Hematopoietic multipotent progenitor cell treated with erythropoietin and hydrocortisone succinate and interleukin-3 and kit ligand, for 15 days (in vitro differentiated cells): ENCODE results near the gene NCOA3.
A peak's percentile ranks its signal among the peaks of the same experiment; 100 is the strongest.

Experiments used
- DNase-seq: peaks from one replicate; pipeline ENCODE4 v3.0.0-alpha.2; 2015; ENCODE audit warnings: low spot score

NCOA3 gene

GRCh38 chr20:47667086-47667485, 165.4 kb downstream of the NCOA3 start:
- DNase-seq = no peak

- no peak for DNase-seq
Measured at GRCh38 chr20:47667531-47668312, 166.0 kb downstream of the NCOA3 start.

- no peak for DNase-seq
Measured at GRCh38 chr20:47668313-47669151, 166.8 kb downstream of the NCOA3 start.

GRCh38 chr20:47669152-47669425, 167.4 kb downstream of the NCOA3 start:
- no peak for DNase-seq

GRCh38 chr20:47669489-47669888, 167.8 kb downstream of the NCOA3 start:
- no peak for DNase-seq

GRCh38 chr20:47669927-47670890, 168.5 kb downstream of the NCOA3 start:
- DNase-seq = no peak

GRCh38 chr20:47670913-47671312, 169.2 kb downstream of the NCOA3 start:
- DNase-seq = no peak

GRCh38 chr20:47672166-47672565, 170.5 kb downstream of the NCOA3 start:
- DNase-seq = no peak

GRCh38 chr20:47672886-47673670, 171.4 kb downstream of the NCOA3 start:
- no peak for DNase-seq

- DNase-seq = no peak
Measured at GRCh38 chr20:47673671-47673955, 171.9 kb downstream of the NCOA3 start.

- DNase-seq = no peak
Measured at GRCh38 chr20:47674145-47674544, 172.5 kb downstream of the NCOA3 start.

GRCh38 chr20:47674686-47675085, 173.0 kb downstream of the NCOA3 start:
- DNase-seq = no peak

- no peak for DNase-seq
Measured at GRCh38 chr20:47675190-47676142, 173.8 kb downstream of the NCOA3 start.

GRCh38 chr20:47676219-47676721, 174.6 kb downstream of the NCOA3 start:
- DNase-seq = no peak

GRCh38 chr20:47676912-47677634, 175.4 kb downstream of the NCOA3 start:
- DNase-seq = no peak

- DNase-seq = peak; percentile 4
Measured at GRCh38 chr20:47677635-47678453, 176.2 kb downstream of the NCOA3 start.

- no peak for DNase-seq
Measured at GRCh38 chr20:47678536-47678935, 176.8 kb downstream of the NCOA3 start.

GRCh38 chr20:47679462-47679861, 177.8 kb downstream of the NCOA3 start:
- no peak for DNase-seq
